NB4 (cell line): ENCODE data around the gene PKD2.

ENCODE experiments used
- MAX ChIP-seq: IDR thresholded peaks from 2 replicates; pipeline ENCODE4 v1.6.1; 2011; ENCODE audit warnings: low read depth, low read length
- MYC ChIP-seq: IDR thresholded peaks from 2 replicates; pipeline ENCODE4 v1.6.1; 2011; ENCODE audit warnings: low read depth, low read length
- POLR2A ChIP-seq: IDR thresholded peaks from 2 replicates; pipeline ENCODE4 v1.6.1; 2011; ENCODE audit warnings: mild to moderate bottlenecking; ENCODE audit not compliant: insufficient read length; ENCODE audit errors: extremely low read depth
- TF ChIP-seq, protein P1 (sequence below): IDR thresholded peaks from one replicate; pipeline ENCODE4 v1.5.1; 2012; ENCODE audit warnings: low read depth, low read length

DNA sequence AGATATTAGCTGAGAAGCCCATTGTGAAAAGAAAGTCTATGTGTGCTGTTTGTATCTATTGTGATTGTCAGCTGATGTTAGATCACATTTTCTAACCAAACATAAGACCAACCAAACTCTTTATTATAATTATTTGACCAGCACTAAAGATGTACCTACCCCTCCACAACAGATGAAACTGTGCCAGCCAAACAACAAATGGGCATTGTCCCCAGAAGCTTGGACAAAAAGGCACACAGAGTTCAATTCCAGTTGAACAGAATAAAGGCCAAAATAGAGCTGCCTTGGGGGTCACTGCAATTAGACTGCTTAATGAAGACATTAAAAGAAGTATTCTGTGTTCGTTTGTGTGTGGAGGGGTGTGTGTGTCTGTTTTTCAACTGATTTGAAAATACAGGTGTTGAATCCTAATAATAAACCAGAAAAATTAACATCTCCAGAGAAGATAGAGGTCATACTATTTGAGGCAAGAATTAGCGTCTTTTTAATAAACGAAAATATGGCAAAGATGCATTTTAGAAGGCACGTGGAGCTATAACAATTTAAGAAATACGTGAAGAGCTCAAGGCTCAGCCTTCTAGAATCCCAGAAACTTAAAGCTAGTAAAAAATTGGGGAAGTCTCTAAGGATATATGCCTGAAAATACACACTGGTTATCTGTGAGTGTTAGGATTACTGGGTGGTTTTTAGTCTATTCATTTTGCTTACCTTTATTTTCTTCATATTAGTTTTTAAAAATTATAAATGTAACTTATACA, 29.7 kb upstream of the PKD2 start:
- no peak for TF ChIP-seq POLR2A
- TF ChIP-seq, protein P1, sequence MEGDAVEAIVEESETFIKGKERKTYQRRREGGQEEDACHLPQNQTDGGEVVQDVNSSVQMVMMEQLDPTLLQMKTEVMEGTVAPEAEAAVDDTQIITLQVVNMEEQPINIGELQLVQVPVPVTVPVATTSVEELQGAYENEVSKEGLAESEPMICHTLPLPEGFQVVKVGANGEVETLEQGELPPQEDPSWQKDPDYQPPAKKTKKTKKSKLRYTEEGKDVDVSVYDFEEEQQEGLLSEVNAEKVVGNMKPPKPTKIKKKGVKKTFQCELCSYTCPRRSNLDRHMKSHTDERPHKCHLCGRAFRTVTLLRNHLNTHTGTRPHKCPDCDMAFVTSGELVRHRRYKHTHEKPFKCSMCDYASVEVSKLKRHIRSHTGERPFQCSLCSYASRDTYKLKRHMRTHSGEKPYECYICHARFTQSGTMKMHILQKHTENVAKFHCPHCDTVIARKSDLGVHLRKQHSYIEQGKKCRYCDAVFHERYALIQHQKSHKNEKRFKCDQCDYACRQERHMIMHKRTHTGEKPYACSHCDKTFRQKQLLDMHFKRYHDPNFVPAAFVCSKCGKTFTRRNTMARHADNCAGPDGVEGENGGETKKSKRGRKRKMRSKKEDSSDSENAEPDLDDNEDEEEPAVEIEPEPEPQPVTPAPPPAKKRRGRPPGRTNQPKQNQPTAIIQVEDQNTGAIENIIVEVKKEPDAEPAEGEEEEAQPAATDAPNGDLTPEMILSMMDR = no peak
- no peak for TF ChIP-seq MAX
- no peak for TF ChIP-seq MYC
